Neural cell (in vitro differentiated cells): ENCODE measurements around the gene MGAT4A. TPM values are rescaled to one million over a fixed set of nuclear protein-coding genes. Genes with fewer than 3 reads are reported as not detected.

ENCODE experiments used
- H2AFZ ChIP-seq: fragments of 200-600, 300-800 bp; sonication (generic), shearing (Covaris generic); 2 replicates; pipeline ENCODE4 v1.6.0; 2014; ENCODE audit warnings: low read depth, mild to moderate bottlenecking, antibody characterized with exemption, low read length, moderate library complexity
- H3F3A ChIP-seq: fragments of 200-600 bp; shearing (Covaris generic); 2 replicates; pipeline ENCODE4 v1.6.1; 2016; ENCODE audit warnings: mild to moderate bottlenecking, moderate library complexity, mixed read lengths, antibody characterized with exemption, low read length; ENCODE audit not compliant: insufficient read depth, poor library complexity, severe bottlenecking
- H3K27ac ChIP-seq: fragments of 200-600, 300-800 bp; sonication (generic), shearing (Covaris generic); 2 replicates; pipeline ENCODE4 v1.5.1; 2014; ENCODE audit warnings: mild to moderate bottlenecking, low read length, moderate library complexity
- H3K27me3 ChIP-seq: fragments of 300-800, 200-600 bp; sonication (generic), shearing (Covaris generic); 2 replicates; pipeline ENCODE4 v1.6.0; 2014; ENCODE audit warnings: mild to moderate bottlenecking, low read depth, low read length, moderate library complexity; ENCODE audit not compliant: insufficient read depth
- H3K36me3 ChIP-seq: fragments of 300-800, 200-600 bp; sonication (generic), shearing (Covaris generic); 2 replicates; pipeline ENCODE4 v1.5.1; 2014; ENCODE audit warnings: mild to moderate bottlenecking, antibody characterized with exemption, low read length, moderate library complexity; ENCODE audit not compliant: insufficient read depth
- H3K4me2 ChIP-seq: fragments of 300-800, 200-600 bp; sonication (generic), shearing (Covaris generic); 2 replicates; pipeline ENCODE4 v1.6.0; 2014; ENCODE audit warnings: mild to moderate bottlenecking, low read length
- H3K4me3 ChIP-seq: fragments of 300-800, 200-600 bp; sonication (generic), shearing (Covaris generic); 2 replicates; pipeline ENCODE4 v1.5.1; 2014; ENCODE audit warnings: mild to moderate bottlenecking, low read length, moderate library complexity
- H3K79me2 ChIP-seq: fragments of 200-600 bp; shearing (Covaris generic); replicated peaks from 2 replicates; pipeline ENCODE4 v1.6.0; 2014; ENCODE audit warnings: mild to moderate bottlenecking, low read length, moderate library complexity; ENCODE audit not compliant: insufficient read depth
- H3K9ac ChIP-seq: fragments of 300-800, 200-600 bp; sonication (generic), shearing (Covaris generic); 2 replicates; pipeline ENCODE4 v1.6.1; 2016; ENCODE audit warnings: mild to moderate bottlenecking, low read length, mixed read lengths
- H3K9me2 ChIP-seq: fragments of 200-600 bp; shearing (Covaris generic); 2 replicates; pipeline ENCODE4 v1.6.1; 2016; ENCODE audit warnings: mild to moderate bottlenecking, low read length, mixed read lengths; ENCODE audit not compliant: insufficient read depth
- H3K9me3 ChIP-seq: fragments of 200-600, 300-800 bp; sonication (generic), shearing (Covaris generic); 2 replicates; pipeline ENCODE4 v1.6.1; 2016; ENCODE audit warnings: mild to moderate bottlenecking, mixed run types, low read length, moderate library complexity, mixed read lengths
- H4K20me1 ChIP-seq: fragments of 200-600 bp; shearing (Covaris generic); 2 replicates; pipeline ENCODE4 v1.6.1; 2016; ENCODE audit warnings: mild to moderate bottlenecking, mixed run types; ENCODE audit not compliant: insufficient read depth
- EP300 ChIP-seq: fragments of 450-650 bp; conservative IDR thresholded peaks from 2 replicates; pipeline ENCODE4 v1.6.1; 2014; ENCODE audit warnings: antibody characterized with exemption, mild to moderate bottlenecking, moderate library complexity; ENCODE audit not compliant: poor library complexity, severe bottlenecking
- EZH2 ChIP-seq: fragments of 200-600, 300-800 bp; shearing (Covaris generic), sonication (generic); IDR thresholded peaks from 2 replicates; pipeline ENCODE4 v1.6.1; 2014; ENCODE audit warnings: antibody characterized with exemption, low read length, borderline replicate concordance, mild to moderate bottlenecking; ENCODE audit not compliant: insufficient read depth, poor library complexity, severe bottlenecking
- MXI1 ChIP-seq: fragments of 450-650 bp; conservative IDR thresholded peaks from 2 replicates; pipeline ENCODE4 v1.6.1; 2014; ENCODE audit warnings: antibody characterized with exemption, mild to moderate bottlenecking; ENCODE audit not compliant: poor library complexity, severe bottlenecking
- POLR2AphosphoS5 ChIP-seq: IDR thresholded peaks from 2 replicates; pipeline ENCODE4 v1.6.1; 2012
- RAD21 ChIP-seq: fragments of 450-650 bp; conservative IDR thresholded peaks from 2 replicates; pipeline ENCODE4 v1.6.1; 2014; ENCODE audit warnings: antibody characterized with exemption, mild to moderate bottlenecking, moderate library complexity
- SMC3 ChIP-seq: fragments of 450-650 bp; conservative IDR thresholded peaks from 2 replicates; pipeline ENCODE4 v1.6.1; 2014; ENCODE audit warnings: antibody characterized with exemption, mild to moderate bottlenecking, moderate library complexity; ENCODE audit not compliant: poor library complexity
- TAF1 ChIP-seq: IDR thresholded peaks from 2 replicates; pipeline ENCODE4 v1.6.1; 2012; ENCODE audit warnings: low read depth
- polyA plus RNA-seq: library from polyadenylated mRNA; depleted of rRNA; stranded (reverse); fragments of >200 nt; gene quantifications from 2 replicates; pipeline ENCODE4 v1.2.3, GENCODE V29; 2014
- TF ChIP-seq, protein P1 (sequence below): fragments of 450-650 bp; IDR thresholded peaks from 2 replicates; pipeline ENCODE4 v1.5.1; 2014; ENCODE audit warnings: antibody characterized with exemption, mild to moderate bottlenecking, moderate library complexity; ENCODE audit not compliant: poor library complexity, severe bottlenecking
- TF ChIP-seq, protein P2 (sequence below): IDR thresholded peaks from 2 replicates; pipeline ENCODE4 v1.6.1; 2012; ENCODE audit warnings: borderline replicate concordance

MGAT4A gene
- polyA plus RNA-seq, 1 donor from 2014 or later: 54.8 TPM

DNA sequence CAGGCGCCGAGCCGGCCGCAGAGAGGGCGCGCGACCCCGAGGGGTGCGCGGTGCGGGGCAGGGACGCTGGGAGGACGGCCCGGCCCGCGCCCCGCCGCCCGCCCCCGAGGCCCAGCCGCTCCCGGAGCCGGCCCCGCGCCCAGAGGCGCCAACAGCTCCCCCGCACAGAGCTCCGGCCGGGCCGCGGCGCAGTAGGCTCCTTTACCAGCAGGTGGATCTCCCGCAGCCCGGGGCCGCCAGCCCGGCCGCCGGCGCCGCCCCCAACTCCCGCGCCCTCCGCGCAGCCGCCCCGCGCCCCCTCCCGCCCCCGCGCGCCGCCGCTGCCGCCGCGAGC, 258 bp downstream of the MGAT4A start:
- no peak overlapping the region for H3K4me2 ChIP-seq
- H3K9ac ChIP-seq: peak overlapping the region; percentile 72
- no peak overlapping the region for H2AFZ ChIP-seq

GRCh38 chr2:98730053-98730706, 752 bp downstream of the MGAT4A start:
- Histone ChIP-seq H4K20me1 (no peaks in the 10 kb centered on the region), H3K9ac (peak overlapping the region; percentile 72), H3K9me3 (no peaks in the 10 kb centered on the region), H3K36me3 (no peaks in the 10 kb centered on the region), H3K27me3 (no peaks in the 10 kb centered on the region), H3F3A (no peaks in the 10 kb centered on the region), H3K4me3 (peak overlapping the region; percentile 88), H2AFZ (peak overlapping the region; percentile 23), H3K79me2 (peaks cover 32% of the 10 kb centered on the region), H3K4me2 (peak overlapping the region; percentile 77), H3K9me2 (no peaks in the 10 kb centered on the region), H3K27ac (peak overlapping the region; percentile 76)
- peak; percentile 63 for TF ChIP-seq TAF1
- peak; percentile 31 for TF ChIP-seq RAD21
- TF ChIP-seq MXI1: peak; percentile 66
- TF ChIP-seq, protein P1, sequence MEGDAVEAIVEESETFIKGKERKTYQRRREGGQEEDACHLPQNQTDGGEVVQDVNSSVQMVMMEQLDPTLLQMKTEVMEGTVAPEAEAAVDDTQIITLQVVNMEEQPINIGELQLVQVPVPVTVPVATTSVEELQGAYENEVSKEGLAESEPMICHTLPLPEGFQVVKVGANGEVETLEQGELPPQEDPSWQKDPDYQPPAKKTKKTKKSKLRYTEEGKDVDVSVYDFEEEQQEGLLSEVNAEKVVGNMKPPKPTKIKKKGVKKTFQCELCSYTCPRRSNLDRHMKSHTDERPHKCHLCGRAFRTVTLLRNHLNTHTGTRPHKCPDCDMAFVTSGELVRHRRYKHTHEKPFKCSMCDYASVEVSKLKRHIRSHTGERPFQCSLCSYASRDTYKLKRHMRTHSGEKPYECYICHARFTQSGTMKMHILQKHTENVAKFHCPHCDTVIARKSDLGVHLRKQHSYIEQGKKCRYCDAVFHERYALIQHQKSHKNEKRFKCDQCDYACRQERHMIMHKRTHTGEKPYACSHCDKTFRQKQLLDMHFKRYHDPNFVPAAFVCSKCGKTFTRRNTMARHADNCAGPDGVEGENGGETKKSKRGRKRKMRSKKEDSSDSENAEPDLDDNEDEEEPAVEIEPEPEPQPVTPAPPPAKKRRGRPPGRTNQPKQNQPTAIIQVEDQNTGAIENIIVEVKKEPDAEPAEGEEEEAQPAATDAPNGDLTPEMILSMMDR: no peak
- TF ChIP-seq EZH2: no peak
- TF ChIP-seq EP300: no peak
- TF ChIP-seq, protein P2, sequence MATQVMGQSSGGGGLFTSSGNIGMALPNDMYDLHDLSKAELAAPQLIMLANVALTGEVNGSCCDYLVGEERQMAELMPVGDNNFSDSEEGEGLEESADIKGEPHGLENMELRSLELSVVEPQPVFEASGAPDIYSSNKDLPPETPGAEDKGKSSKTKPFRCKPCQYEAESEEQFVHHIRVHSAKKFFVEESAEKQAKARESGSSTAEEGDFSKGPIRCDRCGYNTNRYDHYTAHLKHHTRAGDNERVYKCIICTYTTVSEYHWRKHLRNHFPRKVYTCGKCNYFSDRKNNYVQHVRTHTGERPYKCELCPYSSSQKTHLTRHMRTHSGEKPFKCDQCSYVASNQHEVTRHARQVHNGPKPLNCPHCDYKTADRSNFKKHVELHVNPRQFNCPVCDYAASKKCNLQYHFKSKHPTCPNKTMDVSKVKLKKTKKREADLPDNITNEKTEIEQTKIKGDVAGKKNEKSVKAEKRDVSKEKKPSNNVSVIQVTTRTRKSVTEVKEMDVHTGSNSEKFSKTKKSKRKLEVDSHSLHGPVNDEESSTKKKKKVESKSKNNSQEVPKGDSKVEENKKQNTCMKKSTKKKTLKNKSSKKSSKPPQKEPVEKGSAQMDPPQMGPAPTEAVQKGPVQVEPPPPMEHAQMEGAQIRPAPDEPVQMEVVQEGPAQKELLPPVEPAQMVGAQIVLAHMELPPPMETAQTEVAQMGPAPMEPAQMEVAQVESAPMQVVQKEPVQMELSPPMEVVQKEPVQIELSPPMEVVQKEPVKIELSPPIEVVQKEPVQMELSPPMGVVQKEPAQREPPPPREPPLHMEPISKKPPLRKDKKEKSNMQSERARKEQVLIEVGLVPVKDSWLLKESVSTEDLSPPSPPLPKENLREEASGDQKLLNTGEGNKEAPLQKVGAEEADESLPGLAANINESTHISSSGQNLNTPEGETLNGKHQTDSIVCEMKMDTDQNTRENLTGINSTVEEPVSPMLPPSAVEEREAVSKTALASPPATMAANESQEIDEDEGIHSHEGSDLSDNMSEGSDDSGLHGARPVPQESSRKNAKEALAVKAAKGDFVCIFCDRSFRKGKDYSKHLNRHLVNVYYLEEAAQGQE: peak; percentile 64
- peak; percentile 59 for TF ChIP-seq POLR2AphosphoS5
- TF ChIP-seq SMC3: peak; percentile 27

More for the DNA sequence above, 258 bp downstream of the MGAT4A start:
- H3K27ac ChIP-seq: peak overlapping the region; percentile 76
- no peaks in the 10 kb centered on the region for H3K36me3 ChIP-seq
- H3K9me2 ChIP-seq: no peaks in the 10 kb centered on the region
- peak overlapping the region; percentile 88 for H3K4me3 ChIP-seq
- TF ChIP-seq RAD21 (no peak), EP300 (no peak), TAF1 (no peak), MXI1 (no peak), SMC3 (no peak), POLR2AphosphoS5 (no peak), EZH2 (no peak)
- TF ChIP-seq, protein P1: no peak
- TF ChIP-seq, protein P2: no peak
- H3K9me3 ChIP-seq: no peaks in the 10 kb centered on the region
- H3K79me2 ChIP-seq: peaks cover 31% of the 10 kb centered on the region
- H3F3A ChIP-seq: no peaks in the 10 kb centered on the region
- no peaks in the 10 kb centered on the region for H4K20me1 ChIP-seq
- no peaks in the 10 kb centered on the region for H3K27me3 ChIP-seq
